GM18511 (cell line): Measurements from ENCODE around the gene SIPA1L3.

Source experiments
- ATAC-seq: cut with Tn5 transposase; IDR thresholded peaks from one replicate; pipeline ENCODE4 v1.9.1; 2021; ENCODE audit warnings: mild to moderate bottlenecking, moderate library complexity; ENCODE audit not compliant: unreplicated experiment

The SIPA1L3 gene

GRCh38 chr19:37975596-37976515 lies 68.8 kb downstream of the SIPA1L3 start:
- no peak for ATAC-seq

- ATAC-seq = no peak
These were observed 70.4 kb downstream of the SIPA1L3 start for GRCh38 chr19:37977391-37977790.

- no peak for ATAC-seq
These were observed 71.0 kb downstream of the SIPA1L3 start for GRCh38 chr19:37977992-37978391.

GRCh38 chr19:37979547-37980082 lies 72.6 kb downstream of the SIPA1L3 start:
- ATAC-seq = peak; percentile 56

GRCh38 chr19:37980419-37981170 lies 73.6 kb downstream of the SIPA1L3 start:
- ATAC-seq = no peak

GRCh38 chr19:37981785-37982475 lies 74.9 kb downstream of the SIPA1L3 start:
- no peak for ATAC-seq

- no peak for ATAC-seq
These were observed 75.6 kb downstream of the SIPA1L3 start for GRCh38 chr19:37982655-37983054.

- no peak for ATAC-seq
These were observed 76.1 kb downstream of the SIPA1L3 start for GRCh38 chr19:37983153-37983552.

- ATAC-seq = no peak
These were observed 76.9 kb downstream of the SIPA1L3 start for GRCh38 chr19:37983916-37984315.

- no peak for ATAC-seq
These were observed 79.2 kb downstream of the SIPA1L3 start for GRCh38 chr19:37986048-37986750.

GRCh38 chr19:37987356-37988332 lies 80.6 kb downstream of the SIPA1L3 start:
- no peak for ATAC-seq

GRCh38 chr19:37988758-37989635 lies 82.0 kb downstream of the SIPA1L3 start:
- ATAC-seq = no peak

GRCh38 chr19:37989855-37990254 lies 82.8 kb downstream of the SIPA1L3 start:
- no peak for ATAC-seq

- no peak for ATAC-seq
These were observed 83.4 kb downstream of the SIPA1L3 start for GRCh38 chr19:37990362-37990761.

GRCh38 chr19:37991176-37991835 lies 84.3 kb downstream of the SIPA1L3 start:
- ATAC-seq = no peak

- ATAC-seq = no peak
These were observed 84.8 kb downstream of the SIPA1L3 start for GRCh38 chr19:37991841-37992248.

GRCh38 chr19:37992761-37993160 lies 85.8 kb downstream of the SIPA1L3 start:
- ATAC-seq = no peak

GRCh38 chr19:37994823-37995130 lies 87.8 kb downstream of the SIPA1L3 start:
- ATAC-seq = no peak
